Duodenal mucosa (tissue), 2 donors: Measurements from ENCODE around the gene RNASE11.
"Not testable (repeated sequence)": the region's sequence is repeated elsewhere in the genome, so short reads cannot be mapped to it uniquely, and the experiment has no call there.

Experiments
- H3K27ac ChIP-seq: one replicate; pipeline ENCODE4 v1.7.0; 2013; ENCODE audit warnings: low read depth, low read length
- H3K27me3 ChIP-seq, 2 donors: one replicate each; pipeline ENCODE4 v1.7.0; 2013; ENCODE audit warnings: low read length in 2 of 2, control low read depth in 1 of 2; ENCODE audit not compliant: insufficient read depth in 2 of 2, control insufficient read depth in 1 of 2
- H3K36me3 ChIP-seq, 2 donors: one replicate each; pipeline ENCODE4 v1.7.0; 2013; ENCODE audit warnings: low read length in 2 of 2, control low read depth in 1 of 2; ENCODE audit not compliant: insufficient read depth in 2 of 2, control insufficient read depth in 1 of 2
- H3K4me1 ChIP-seq, 2 donors: one replicate each; pipeline ENCODE4 v1.7.0; 2013; ENCODE audit warnings: low read length in 2 of 2, control low read depth in 1 of 2; ENCODE audit not compliant: insufficient read depth in 2 of 2, control insufficient read depth in 1 of 2
- H3K4me3 ChIP-seq, 2 donors: one replicate each; pipeline ENCODE4 v1.7.0; 2013; ENCODE audit warnings: low read length in 2 of 2, low read depth in 1 of 2
- H3K9ac ChIP-seq, 2 donors: one replicate each; pipeline ENCODE4 v1.7.0; 2013; ENCODE audit warnings: low read length in 2 of 2, low read depth in 1 of 2
- H3K9me3 ChIP-seq, 2 donors: one replicate each; pipeline ENCODE4 v1.7.0; 2013; ENCODE audit warnings: low read length in 2 of 2, control low read depth in 1 of 2; ENCODE audit not compliant: control insufficient read depth in 1 of 2

The RNASE11 gene

GRCh38 chr14:20606190-20606901, 18.5 kb upstream of the RNASE11 start:
- no peak overlapping the region for H3K9ac ChIP-seq
- H3K4me3 ChIP-seq = no peak overlapping the region
- no peak overlapping the region for H3K27ac ChIP-seq
- no peaks in the 10 kb centered on the region for H3K9me3 ChIP-seq
- no peaks in the 10 kb centered on the region for H3K27me3 ChIP-seq
- no peaks in the 10 kb centered on the region for H3K36me3 ChIP-seq
- peaks cover 16 to 19% of the 10 kb centered on the region in 2 donors for H3K4me1 ChIP-seq

GRCh38 chr14:20603813-20604690, 16.3 kb upstream of the RNASE11 start:
- no peak overlapping the region for H3K9ac ChIP-seq
- no peaks in the 10 kb centered on the region for H3K27me3 ChIP-seq
- no peaks in the 10 kb centered on the region for H3K36me3 ChIP-seq
- no peaks in the 10 kb centered on the region for H3K9me3 ChIP-seq
- H3K4me1 ChIP-seq = peaks cover 5 to 6% of the 10 kb centered on the region in 2 donors
- no peak overlapping the region for H3K4me3 ChIP-seq
- no peak overlapping the region for H3K27ac ChIP-seq

- Histone ChIP-seq H3K4me3 (no peak overlapping the region), H3K9me3 (no peaks in the 10 kb centered on the region), H3K36me3 (no peaks in the 10 kb centered on the region), H3K4me1 (peaks cover 5 to 6% of the 10 kb centered on the region in 2 donors), H3K9ac (no peak overlapping the region), H3K27ac (no peak overlapping the region), H3K27me3 (no peaks in the 10 kb centered on the region)
These were observed 14.8 kb upstream of the RNASE11 start for GRCh38 chr14:20602583-20602982.

- H3K27me3 ChIP-seq = no peaks in the 10 kb centered on the region
- H3K9ac ChIP-seq = no peak overlapping the region
- H3K9me3 ChIP-seq = no peaks in the 10 kb centered on the region
- H3K36me3 ChIP-seq = no peaks in the 10 kb centered on the region
- H3K4me3 ChIP-seq = no peak overlapping the region
- no peak overlapping the region for H3K27ac ChIP-seq
- peaks cover 3 to 4% of the 10 kb centered on the region in 2 donors for H3K4me1 ChIP-seq
These were observed 13.7 kb upstream of the RNASE11 start for GRCh38 chr14:20601522-20601921.

GRCh38 chr14:20597108-20597507, 9.3 kb upstream of the RNASE11 start:
- no peaks in the 10 kb centered on the region for H3K4me1 ChIP-seq
- no peaks in the 10 kb centered on the region for H3K36me3 ChIP-seq
- H3K9me3 ChIP-seq = no peaks in the 10 kb centered on the region
- H3K4me3 ChIP-seq = no peak overlapping the region
- H3K9ac ChIP-seq = no peak overlapping the region
- H3K27ac ChIP-seq = no peak overlapping the region
- H3K27me3 ChIP-seq = no peaks in the 10 kb centered on the region

- not testable (repeated sequence) for H3K9me3 ChIP-seq, H3K4me1 ChIP-seq, H3K9ac ChIP-seq, H3K27ac ChIP-seq, H3K4me3 ChIP-seq, H3K36me3 ChIP-seq, H3K27me3 ChIP-seq
These were observed 7.9 kb upstream of the RNASE11 start for GRCh38 chr14:20595726-20596125.

- H3K4me1 ChIP-seq = no peaks in the 10 kb centered on the region
- H3K27ac ChIP-seq = no peak overlapping the region
- no peak overlapping the region for H3K9ac ChIP-seq
- H3K4me3 ChIP-seq = no peak overlapping the region
- no peaks in the 10 kb centered on the region for H3K36me3 ChIP-seq
- H3K9me3 ChIP-seq = no peaks in the 10 kb centered on the region
- no peaks in the 10 kb centered on the region for H3K27me3 ChIP-seq
These were observed 4.8 kb upstream of the RNASE11 start for GRCh38 chr14:20592574-20592973.

GRCh38 chr14:20591235-20591634, 3.4 kb upstream of the RNASE11 start, which contains the start of gene RNASE12:
RNASE12 (minus strand) TSS chr14:20591376; CDS start chr14:20590723, 653 bp downstream.
- no peaks in the 10 kb centered on the region for H3K4me1 ChIP-seq
- H3K27ac ChIP-seq = no peak within 1 kb of the TSS
- no peaks in the 10 kb centered on the region for H3K36me3 ChIP-seq

GRCh38 chr14:20583908-20584307, 3.9 kb downstream of the RNASE11 start:
- H3K27ac ChIP-seq = no peak overlapping the region
- no peak overlapping the region for H3K9ac ChIP-seq
- H3K4me1 ChIP-seq = no peaks in the 10 kb centered on the region
- no peaks in the 10 kb centered on the region for H3K36me3 ChIP-seq
- H3K4me3 ChIP-seq = no peak overlapping the region
- H3K27me3 ChIP-seq = peaks cover 0 to 4% of the 10 kb centered on the region in 2 donors
- H3K9me3 ChIP-seq = no peaks in the 10 kb centered on the region

More at GRCh38 chr14:20591235-20591634, 3.4 kb upstream of the RNASE11 start, which contains the start of gene RNASE12:
- Histone ChIP-seq H3K4me3 (no peak within 1 kb of the TSS), H3K9ac (no peak within 1 kb of the TSS), H3K9me3 (no peaks in the 10 kb centered on the region), H3K27me3 (no peaks in the 10 kb centered on the region)

GRCh38 chr14:20583142-20583541, 4.7 kb downstream of the RNASE11 start:
- no peak overlapping the region for H3K27ac ChIP-seq
- H3K9me3 ChIP-seq = no peaks in the 10 kb centered on the region
- H3K27me3 ChIP-seq = peaks cover 0 to 4% of the 10 kb centered on the region in 2 donors
- H3K9ac ChIP-seq = no peak overlapping the region
- no peaks in the 10 kb centered on the region for H3K4me1 ChIP-seq
- H3K4me3 ChIP-seq = no peak overlapping the region
- no peaks in the 10 kb centered on the region for H3K36me3 ChIP-seq
